GM21447 (cell line): ENCODE data around the gene JAK1.
"Not testable (repeated sequence)": the region's sequence is repeated elsewhere in the genome, so short reads cannot be mapped to it uniquely, and the experiment has no call there.

Experiments used
- ATAC-seq: cut with Tn5 transposase; IDR thresholded peaks from one replicate; pipeline ENCODE4 v1.9.1; 2021; ENCODE audit not compliant: unreplicated experiment

Gene JAK1

GRCh38 chr1:64844175-64844574 is 122.2 kb downstream of the JAK1 start:
- ATAC-seq = no peak

DNA sequence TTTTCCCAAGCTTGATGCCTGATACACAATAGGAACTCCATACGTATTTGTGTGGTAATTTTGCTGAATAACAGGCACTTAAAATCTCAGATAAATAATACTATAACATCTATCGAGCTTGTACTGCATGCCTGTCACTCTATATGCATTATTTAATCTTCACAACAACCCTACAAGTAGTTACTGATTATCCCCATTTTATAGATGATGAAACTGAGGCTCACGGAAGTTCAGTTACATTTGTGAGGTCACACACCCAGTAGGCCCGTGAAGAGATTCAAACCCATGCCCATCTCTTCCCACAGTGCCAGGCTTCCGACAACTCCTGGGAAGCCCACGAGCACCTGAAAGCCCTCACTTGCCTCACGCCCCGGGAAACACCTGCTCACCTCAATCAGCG is 122.7 kb downstream of the JAK1 start:
- ATAC-seq = no peak

GRCh38 chr1:64842224-64842623 is 124.1 kb downstream of the JAK1 start:
- no peak for ATAC-seq

DNA sequence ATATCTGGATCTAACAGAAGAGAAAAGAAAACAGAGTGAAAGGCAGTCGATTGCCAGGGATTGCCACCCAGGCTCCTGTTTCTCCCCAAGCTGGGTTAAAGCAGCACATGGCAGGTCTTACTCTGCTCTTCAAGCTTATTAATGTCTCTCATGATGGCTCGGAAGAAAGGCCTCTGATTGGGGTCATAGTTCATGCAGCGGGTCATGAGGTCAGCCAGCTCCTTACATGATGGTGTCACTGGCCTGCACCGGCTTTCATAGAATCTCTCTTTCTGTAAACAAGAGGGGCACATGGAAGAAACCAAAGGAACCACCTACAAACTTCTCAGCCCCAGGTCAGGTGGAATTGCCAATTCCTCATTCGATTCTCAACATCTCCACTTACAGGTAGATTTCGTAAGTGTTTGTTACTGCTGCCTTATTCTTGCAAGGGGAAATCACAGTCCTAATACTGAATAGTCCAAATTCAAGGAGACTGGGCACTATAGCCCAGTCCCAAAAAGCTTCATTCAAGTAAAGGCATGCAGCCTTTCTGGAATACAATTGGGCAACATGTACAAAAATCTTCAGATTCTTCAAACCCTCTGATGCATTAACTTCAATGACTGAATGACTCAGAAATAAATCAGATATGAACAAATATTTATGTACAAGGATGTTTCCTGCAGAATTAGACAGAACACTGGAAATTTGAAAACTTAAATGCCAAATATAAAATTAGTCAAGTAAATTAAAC is 124.9 kb downstream of the JAK1 start:
- ATAC-seq = no peak

- ATAC-seq = no peak
Measured at GRCh38 chr1:64839732-64840405, 126.5 kb downstream of the JAK1 start.

GRCh38 chr1:64839261-64839660 is 127.1 kb downstream of the JAK1 start:
- ATAC-seq = no peak

GRCh38 chr1:64838486-64838885 is 127.9 kb downstream of the JAK1 start:
- ATAC-seq = no peak

GRCh38 chr1:64836802-64837201 is 129.5 kb downstream of the JAK1 start:
- no peak for ATAC-seq

- no peak for ATAC-seq
Measured at GRCh38 chr1:64834734-64835133, 131.6 kb downstream of the JAK1 start.

DNA sequence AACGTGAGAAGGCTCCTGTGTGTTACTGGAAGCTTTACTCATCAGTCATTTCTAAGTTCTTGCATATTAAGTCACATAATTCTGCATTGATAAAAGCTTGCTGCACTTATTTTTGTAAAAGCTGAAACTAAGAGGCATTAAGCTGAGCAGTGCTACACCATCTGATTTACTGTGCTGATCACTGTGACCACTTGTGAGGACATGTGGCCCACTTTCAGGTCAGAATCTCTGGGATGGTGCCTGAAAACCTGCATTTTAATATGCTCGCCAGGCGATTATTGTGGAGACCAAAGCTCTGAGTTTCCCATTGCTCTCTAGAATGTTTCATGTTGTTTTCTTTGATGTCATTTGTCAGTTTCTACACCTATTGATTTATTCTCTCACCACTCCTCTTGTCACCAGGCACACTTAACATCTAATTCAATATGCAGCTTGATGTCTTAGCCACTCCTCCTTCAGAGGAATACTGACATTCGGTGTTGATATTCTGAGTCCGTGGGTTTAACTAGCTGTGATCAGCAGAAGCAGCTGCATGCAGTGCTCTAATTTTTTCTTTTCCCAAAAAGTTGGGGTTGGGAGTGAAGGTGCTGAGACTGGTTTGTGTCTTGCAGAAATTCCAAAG is 136.2 kb downstream of the JAK1 start:
- no peak for ATAC-seq

DNA sequence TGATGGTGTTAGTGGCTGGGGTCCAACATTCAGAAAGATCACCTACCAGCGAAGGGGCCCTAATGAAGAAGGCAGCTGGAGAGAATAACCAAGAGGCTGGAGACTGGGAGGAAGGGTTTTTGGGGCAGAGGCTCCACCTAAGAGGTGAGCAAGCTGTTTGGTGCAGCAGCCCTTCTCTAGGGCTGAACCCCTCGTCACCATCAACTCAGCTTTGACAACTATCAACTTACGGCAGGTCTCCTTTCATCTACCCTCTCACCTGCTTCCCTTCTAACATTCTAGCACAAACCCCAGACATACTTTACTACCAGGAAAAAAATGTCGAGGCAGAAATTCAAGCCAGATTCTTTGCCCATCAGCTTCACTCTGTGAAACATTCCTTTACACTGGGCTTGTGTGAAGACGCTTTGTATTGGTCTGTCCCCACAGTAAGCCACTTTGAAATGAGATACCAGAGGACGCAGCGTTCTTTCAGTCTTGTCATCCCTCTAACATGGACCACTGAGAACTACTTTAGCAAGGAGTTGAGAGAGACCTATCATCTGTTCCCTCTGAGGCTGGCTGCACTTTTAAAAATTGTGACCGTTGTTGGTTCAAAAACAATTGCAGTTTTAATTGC is 136.8 kb downstream of the JAK1 start:
- no peak for ATAC-seq

GRCh38 chr1:64828829-64829228 is 137.5 kb downstream of the JAK1 start:
- no peak for ATAC-seq

GRCh38 chr1:64826991-64827390 is 139.4 kb downstream of the JAK1 start:
- ATAC-seq = no peak

GRCh38 chr1:64823691-64824476 is 142.5 kb downstream of the JAK1 start:
- no peak for ATAC-seq

GRCh38 chr1:64822621-64823020 is 143.7 kb downstream of the JAK1 start:
- ATAC-seq = no peak

DNA sequence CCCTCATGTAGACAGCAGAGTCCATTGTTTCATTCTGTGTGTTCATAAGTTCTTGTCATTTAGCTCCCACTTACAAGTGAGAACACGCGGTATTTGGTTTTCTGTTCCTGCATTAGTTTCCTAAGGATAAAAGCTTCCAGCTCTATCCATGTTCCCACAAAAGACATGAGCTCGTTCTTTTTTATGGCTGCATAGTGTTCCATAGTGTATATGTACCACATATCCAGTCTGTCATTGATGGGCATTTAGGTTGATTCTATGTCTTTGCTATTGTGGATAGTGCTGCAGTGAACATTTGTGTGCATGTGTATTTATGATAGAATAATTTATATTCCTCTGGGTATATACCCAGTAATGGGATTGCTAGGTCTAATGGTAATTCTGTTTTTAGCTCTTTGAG is 145.8 kb downstream of the JAK1 start:
- not testable (repeated sequence) for ATAC-seq

DNA sequence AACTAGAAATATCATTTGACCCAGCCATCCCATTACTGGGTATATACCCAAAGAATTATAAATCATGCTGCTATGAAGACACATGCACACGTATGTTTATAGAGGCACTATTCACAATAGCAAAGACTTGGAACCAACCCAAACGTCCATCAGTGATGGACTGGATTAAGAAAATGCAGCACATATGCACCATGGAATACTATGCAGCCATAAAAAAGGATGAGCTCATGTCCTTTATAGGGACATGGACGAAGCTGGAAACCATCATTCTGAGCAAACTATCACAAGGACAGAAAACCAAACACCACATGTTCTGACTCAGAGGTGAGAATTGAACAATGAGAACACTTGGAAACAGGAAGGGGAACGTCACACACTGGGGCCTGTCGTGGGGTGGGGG is 149.0 kb downstream of the JAK1 start:
- ATAC-seq = not testable (repeated sequence)

DNA sequence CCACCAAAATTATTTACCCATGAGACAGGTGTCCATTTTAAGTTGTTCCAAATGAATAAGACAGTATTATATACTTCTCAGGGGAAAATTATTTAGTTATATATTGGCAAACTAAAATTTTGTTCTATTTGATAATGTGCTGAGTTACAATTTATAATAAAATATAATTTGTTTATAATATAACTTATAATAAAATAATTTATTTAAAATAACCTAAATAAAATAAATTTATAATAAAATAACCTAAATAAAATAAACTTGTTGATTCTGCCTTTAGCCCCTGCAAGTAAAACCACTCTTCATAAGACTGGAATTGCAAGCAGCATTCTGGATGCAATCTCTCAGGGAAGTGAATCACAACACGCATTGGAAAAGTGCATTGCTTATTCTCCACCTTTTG is 151.9 kb downstream of the JAK1 start:
- no peak for ATAC-seq

DNA sequence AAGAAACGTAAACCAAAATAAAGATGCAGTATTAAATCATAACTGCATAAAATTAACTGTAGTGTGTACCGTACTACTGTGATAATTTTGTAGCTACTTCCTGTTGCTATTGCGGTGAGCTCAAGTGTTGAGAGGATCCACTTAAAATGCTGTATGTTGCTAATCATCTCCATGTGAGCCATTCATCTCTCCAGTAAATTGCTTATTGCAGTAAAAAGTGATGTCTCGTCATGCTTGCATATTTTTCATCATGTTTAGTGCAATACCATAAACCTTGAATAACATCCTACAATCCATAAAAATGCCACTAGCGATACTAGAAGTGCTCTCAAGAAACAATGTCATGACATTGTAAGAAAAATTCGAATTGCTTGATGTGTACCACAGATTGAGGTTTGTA is 155.2 kb downstream of the JAK1 start:
- no peak for ATAC-seq

DNA sequence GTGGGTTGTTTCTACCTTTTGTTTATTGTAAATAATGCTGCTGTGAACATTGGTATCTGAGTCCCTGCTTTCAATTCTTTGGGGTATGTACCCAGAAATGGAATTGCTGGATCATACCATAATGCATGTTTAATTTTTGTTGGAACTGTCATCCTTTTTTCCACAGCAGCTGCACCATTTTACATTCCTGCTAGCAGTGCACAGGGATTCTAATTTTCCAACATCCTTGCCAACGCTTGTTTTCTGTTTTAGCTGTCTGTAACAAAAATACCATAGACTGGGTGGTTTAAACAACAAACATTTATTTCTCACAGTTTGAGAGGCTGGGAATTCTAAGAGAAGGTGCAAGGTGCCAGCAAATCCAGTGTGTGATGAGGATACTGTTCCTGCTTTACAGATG is 156.3 kb downstream of the JAK1 start:
- ATAC-seq = no peak

DNA sequence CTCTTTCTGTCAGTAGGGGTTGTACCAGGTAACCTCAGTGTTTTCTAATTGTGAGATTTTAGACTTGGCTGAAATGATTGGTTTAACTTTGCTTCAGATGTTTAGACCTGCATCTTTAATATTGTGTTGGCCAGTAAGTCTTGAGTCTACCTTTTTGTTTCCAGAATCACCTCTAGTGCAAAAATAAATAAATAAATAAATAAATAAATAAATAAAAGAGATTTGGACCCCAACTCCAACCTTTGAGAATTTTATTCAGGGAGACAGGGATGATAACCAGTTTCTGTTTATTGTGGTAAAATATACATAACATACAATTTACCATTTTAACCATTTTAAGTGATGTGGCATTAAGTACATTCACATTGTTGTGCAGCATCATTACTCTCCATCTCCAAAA is 157.0 kb downstream of the JAK1 start:
- no peak for ATAC-seq
